Measurements from ENCODE around the gene MTF2. TPM values are rescaled to one million over a fixed set of nuclear protein-coding genes. Genes with fewer than 3 reads are reported as not detected.

The MTF2 gene
- total RNA-seq, 4 donors from 2014 or later = 13.3 to 21.4 (median 17.8) TPM

DNA sequence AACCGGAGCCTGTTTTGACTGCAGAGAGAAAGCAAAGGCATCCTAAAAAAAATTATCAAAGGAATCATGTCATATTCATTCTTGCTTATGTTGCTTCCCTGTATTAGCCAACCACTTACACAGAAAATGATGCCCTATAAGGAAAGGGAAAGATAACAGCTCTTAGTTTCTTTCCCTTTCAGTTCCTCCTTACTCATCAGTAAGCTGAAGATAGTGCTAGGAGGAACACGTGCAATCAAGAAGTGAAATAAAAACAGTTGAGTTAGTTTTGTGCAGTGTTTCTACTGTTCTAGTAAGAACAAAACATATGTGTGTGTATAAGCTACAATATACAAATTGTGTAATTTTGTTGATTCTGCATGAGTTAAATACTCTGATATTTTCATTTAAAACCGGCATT, 45.3 kb upstream of the MTF2 start:
- no peak for DNase-seq (ENCODE audit: low spot score in 2 of 2)
- Histone ChIP-seq H3K36me3 (no peaks in the 10 kb centered on the region), H3K9me3 (no peaks in the 10 kb centered on the region), H3K27me3 (no peaks in the 10 kb centered on the region), H3K27ac (no peak overlapping the region), H3K4me3 (no peak overlapping the region), H3K4me1 (no peaks in the 10 kb centered on the region)
- TF ChIP-seq EP300 (IDR thresholded peaks at IDR 0.05) (no peak), POLR2A (IDR thresholded peaks at IDR 0.05) (no peak)
- TF ChIP-seq, protein P1, sequence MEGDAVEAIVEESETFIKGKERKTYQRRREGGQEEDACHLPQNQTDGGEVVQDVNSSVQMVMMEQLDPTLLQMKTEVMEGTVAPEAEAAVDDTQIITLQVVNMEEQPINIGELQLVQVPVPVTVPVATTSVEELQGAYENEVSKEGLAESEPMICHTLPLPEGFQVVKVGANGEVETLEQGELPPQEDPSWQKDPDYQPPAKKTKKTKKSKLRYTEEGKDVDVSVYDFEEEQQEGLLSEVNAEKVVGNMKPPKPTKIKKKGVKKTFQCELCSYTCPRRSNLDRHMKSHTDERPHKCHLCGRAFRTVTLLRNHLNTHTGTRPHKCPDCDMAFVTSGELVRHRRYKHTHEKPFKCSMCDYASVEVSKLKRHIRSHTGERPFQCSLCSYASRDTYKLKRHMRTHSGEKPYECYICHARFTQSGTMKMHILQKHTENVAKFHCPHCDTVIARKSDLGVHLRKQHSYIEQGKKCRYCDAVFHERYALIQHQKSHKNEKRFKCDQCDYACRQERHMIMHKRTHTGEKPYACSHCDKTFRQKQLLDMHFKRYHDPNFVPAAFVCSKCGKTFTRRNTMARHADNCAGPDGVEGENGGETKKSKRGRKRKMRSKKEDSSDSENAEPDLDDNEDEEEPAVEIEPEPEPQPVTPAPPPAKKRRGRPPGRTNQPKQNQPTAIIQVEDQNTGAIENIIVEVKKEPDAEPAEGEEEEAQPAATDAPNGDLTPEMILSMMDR (IDR thresholded peaks at IDR 0.05) = no peak
- WGBS, 2 donors = 64 to 67% methylated on average over 3 of the region's 3 CpGs

DNA sequence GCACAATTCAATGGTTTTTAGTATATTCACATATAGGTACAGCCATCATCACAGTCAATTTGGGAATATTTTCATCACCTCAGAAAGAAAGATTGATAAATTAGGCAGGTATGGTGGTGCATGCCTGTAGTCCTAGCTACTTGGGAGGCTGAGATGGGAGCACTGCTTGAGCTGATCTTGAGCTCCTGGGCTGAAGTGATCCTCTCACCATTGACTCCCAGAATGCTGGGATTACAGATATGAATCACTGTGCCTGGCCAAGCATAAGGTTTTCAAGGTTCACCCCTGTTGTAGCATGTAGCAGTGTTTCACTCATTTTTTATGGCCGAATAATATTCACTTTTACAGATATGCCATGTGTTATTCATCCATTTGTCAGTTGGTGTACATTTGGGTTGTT, 44.7 kb upstream of the MTF2 start:
- Histone ChIP-seq H3K36me3 (no peaks in the 10 kb centered on the region), H3K27me3 (no peaks in the 10 kb centered on the region), H3K27ac (no peak overlapping the region), H3K9me3 (no peaks in the 10 kb centered on the region), H3K4me1 (no peaks in the 10 kb centered on the region), H3K4me3 (no peak overlapping the region)
- DNase-seq (ENCODE audit: low spot score in 2 of 2) = no peak
- TF ChIP-seq POLR2A (IDR thresholded peaks at IDR 0.05) (no peak), EP300 (IDR thresholded peaks at IDR 0.05) (no peak)
- TF ChIP-seq, protein P1 (IDR thresholded peaks at IDR 0.05) = no peak
- 97 to 100% methylated on average over 1 of the region's 1 CpG for WGBS, 2 donors

DNA sequence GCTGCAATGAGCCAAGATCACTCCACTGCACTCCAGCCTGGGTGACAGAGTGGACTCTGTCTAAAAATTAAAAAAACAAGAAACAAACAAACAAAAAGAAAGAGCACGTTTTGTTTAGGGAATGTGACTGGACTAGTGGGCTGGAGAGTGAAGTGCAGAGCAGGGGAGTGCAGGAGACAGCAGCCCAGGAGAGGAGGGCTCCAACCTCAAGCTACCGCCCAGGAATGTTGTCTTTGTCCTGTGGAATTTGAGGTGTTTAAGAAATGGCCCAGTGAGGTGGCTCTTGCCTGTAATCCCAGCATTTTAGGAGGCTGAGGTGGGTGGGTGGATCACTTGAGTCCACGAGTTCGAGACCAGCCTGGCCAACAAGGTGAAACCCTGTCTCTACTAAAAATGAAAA, 42.4 kb upstream of the MTF2 start:
- no peak overlapping the region for H3K4me3 ChIP-seq
- TF ChIP-seq, protein P1 (IDR thresholded peaks at IDR 0.05) = no peak
- TF ChIP-seq POLR2A (IDR thresholded peaks at IDR 0.05) (no peak), EP300 (IDR thresholded peaks at IDR 0.05) (no peak)
- H3K27ac ChIP-seq = no peak overlapping the region
- 65 to 66% methylated on average over 4 of the region's 4 CpGs for WGBS, 2 donors
- no peaks in the 10 kb centered on the region for H3K27me3 ChIP-seq
- H3K9me3 ChIP-seq = no peaks in the 10 kb centered on the region
- no peak for DNase-seq (ENCODE audit: low spot score in 2 of 2)
- no peaks in the 10 kb centered on the region for H3K36me3 ChIP-seq
- H3K4me1 ChIP-seq = no peaks in the 10 kb centered on the region

DNA sequence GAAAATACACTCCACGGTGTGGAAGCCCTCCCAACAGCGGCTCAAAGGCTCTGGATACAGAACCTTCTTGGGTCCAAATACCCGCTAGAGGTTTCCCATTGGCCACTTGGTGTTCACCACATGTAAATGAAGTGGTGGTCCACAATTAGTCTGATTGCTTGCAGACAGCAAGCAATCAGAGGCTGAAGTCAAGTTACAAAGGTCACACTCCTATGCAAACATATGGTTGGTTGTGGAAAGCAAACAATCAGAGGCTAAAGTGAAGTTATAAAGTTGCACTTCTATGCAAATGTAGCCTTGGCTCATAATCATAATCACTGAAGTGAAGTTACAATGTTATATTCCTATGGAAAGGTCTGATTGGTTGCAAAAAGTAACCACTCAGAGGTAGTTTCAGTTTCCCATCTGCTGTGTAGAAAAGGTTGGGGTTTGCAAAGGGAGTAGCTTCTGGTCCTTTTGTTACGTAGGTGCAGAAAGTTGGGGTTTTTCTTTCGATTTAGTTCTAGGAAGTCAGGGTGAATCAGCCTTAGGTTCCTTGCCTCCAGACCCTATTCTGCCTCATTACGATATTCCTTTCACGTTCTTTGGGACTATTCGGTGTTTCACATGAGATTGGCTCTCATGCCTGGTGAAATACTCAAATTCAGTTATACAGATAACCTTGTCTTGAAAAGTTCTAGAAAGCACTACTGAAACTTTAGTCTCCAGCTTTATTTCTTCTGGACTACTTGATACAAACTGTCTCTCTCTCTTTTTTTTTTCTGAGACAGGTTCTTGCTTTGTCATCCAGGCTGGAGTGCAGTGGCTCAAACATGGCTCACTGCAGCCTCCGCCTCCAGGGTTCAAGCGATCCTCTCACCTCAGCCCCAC, 36.7 kb upstream of the MTF2 start:
- no peaks in the 10 kb centered on the region for H3K9me3 ChIP-seq
- WGBS, 2 donors = 68 to 71% methylated on average over 10 of the region's 10 CpGs
- DNase-seq (ENCODE audit: low spot score in 2 of 2) = no peak
- TF ChIP-seq POLR2A (IDR thresholded peaks at IDR 0.05) (no peak), EP300 (IDR thresholded peaks at IDR 0.05) (no peak)
- TF ChIP-seq, protein P1 (IDR thresholded peaks at IDR 0.05) = no peak
- H3K27ac ChIP-seq = peak overlapping the region in 1 of 4 donors; percentile 59
- no peaks in the 10 kb centered on the region for H3K4me1 ChIP-seq
- H3K27me3 ChIP-seq = no peaks in the 10 kb centered on the region
- H3K4me3 ChIP-seq = peak overlapping the region in 1 of 4 donors; percentile 25
- H3K36me3 ChIP-seq = no peaks in the 10 kb centered on the region

DNA sequence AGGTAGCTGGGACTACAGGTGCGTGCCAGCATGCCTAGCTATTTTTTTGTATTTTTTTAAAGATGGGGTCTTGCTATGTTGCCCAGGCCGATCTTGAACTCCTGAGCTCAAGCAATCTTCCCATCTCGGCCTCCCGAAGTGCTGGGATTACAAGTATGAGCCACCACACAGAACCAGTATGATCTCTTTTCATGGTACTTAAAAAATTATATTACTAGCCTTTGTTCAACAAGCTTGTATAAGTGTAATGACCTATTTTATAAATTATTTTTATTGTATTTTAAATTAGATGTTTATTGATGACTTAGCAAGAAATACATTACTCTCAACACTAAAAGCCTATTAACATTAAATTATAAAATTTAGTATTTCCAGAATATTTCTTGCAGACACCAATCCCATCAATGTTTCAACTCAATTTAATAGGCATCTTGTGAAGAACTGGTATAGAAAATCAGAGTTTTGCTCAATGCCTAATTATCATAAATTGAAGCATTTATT, 36.0 kb upstream of the MTF2 start:
- no peaks in the 10 kb centered on the region for H3K9me3 ChIP-seq
- no peaks in the 10 kb centered on the region for H3K27me3 ChIP-seq
- peak overlapping the region in 1 of 4 donors; percentile 59 for H3K27ac ChIP-seq
- H3K4me1 ChIP-seq = no peaks in the 10 kb centered on the region
- no peaks in the 10 kb centered on the region for H3K36me3 ChIP-seq
- TF ChIP-seq POLR2A (IDR thresholded peaks at IDR 0.05) (no peak), EP300 (IDR thresholded peaks at IDR 0.05) (no peak)
- TF ChIP-seq, protein P1 (IDR thresholded peaks at IDR 0.05) = no peak
- no peak for DNase-seq (ENCODE audit: low spot score in 2 of 2)
- 93 to 100% methylated on average over 4 of the region's 4 CpGs for WGBS, 2 donors
- peak overlapping the region in 1 of 4 donors; percentile 25 for H3K4me3 ChIP-seq

Data from tibial nerve (tissue), 4 donors.